NCI-H2227 (cell line): ENCODE data around the gene ST3GAL3.
"Not testable (repeated sequence)": the region's sequence is repeated elsewhere in the genome, so short reads cannot be mapped to it uniquely, and the experiment has no call there.

ENCODE experiments used
- DNase-seq: peaks from one replicate; lab custom pipeline; 2025; ENCODE audit not compliant: unreplicated experiment; lab: John Stamatoyannopoulos, UW

Gene ST3GAL3

GRCh38 chr1:43754892-43755291 lies 47.6 kb downstream of the ST3GAL3 start:
- DNase-seq, result no peak

GRCh38 chr1:43757343-43758053 lies 50.2 kb downstream of the ST3GAL3 start:
- no peak for DNase-seq

- DNase-seq, result no peak
Measured at GRCh38 chr1:43760745-43761317, 53.5 kb downstream of the ST3GAL3 start.

- peak; percentile 84 for DNase-seq
Measured at GRCh38 chr1:43763497-43763973, 56.2 kb downstream of the ST3GAL3 start.

GRCh38 chr1:43764581-43764980 lies 57.2 kb downstream of the ST3GAL3 start:
- no peak for DNase-seq

GRCh38 chr1:43766086-43766784 lies 58.9 kb downstream of the ST3GAL3 start:
- DNase-seq, result no peak

GRCh38 chr1:43766818-43767525 lies 59.6 kb downstream of the ST3GAL3 start:
- DNase-seq, result no peak

- DNase-seq, result no peak
Measured at GRCh38 chr1:43768168-43768567, 60.8 kb downstream of the ST3GAL3 start.

GRCh38 chr1:43769350-43769908 lies 62.1 kb downstream of the ST3GAL3 start:
- DNase-seq, result no peak

- DNase-seq, result no peak
Measured at GRCh38 chr1:43770111-43770510, 62.8 kb downstream of the ST3GAL3 start.

- no peak for DNase-seq
Measured at GRCh38 chr1:43772978-43773377, 65.6 kb downstream of the ST3GAL3 start.

GRCh38 chr1:43773821-43774220 lies 66.5 kb downstream of the ST3GAL3 start:
- DNase-seq, result no peak

GRCh38 chr1:43774359-43774758 lies 67.0 kb downstream of the ST3GAL3 start:
- no peak for DNase-seq

GRCh38 chr1:43776043-43776761 lies 68.9 kb downstream of the ST3GAL3 start:
- no peak for DNase-seq

- DNase-seq, result not testable (repeated sequence)
Measured at GRCh38 chr1:43777916-43778315, 70.6 kb downstream of the ST3GAL3 start.

GRCh38 chr1:43779266-43779665 lies 71.9 kb downstream of the ST3GAL3 start:
- DNase-seq, result no peak

- DNase-seq, result no peak
Measured at GRCh38 chr1:43779805-43780403, 72.6 kb downstream of the ST3GAL3 start.

GRCh38 chr1:43781574-43781973 lies 74.2 kb downstream of the ST3GAL3 start:
- DNase-seq, result no peak

- DNase-seq, result no peak
Measured at GRCh38 chr1:43783096-43783670, 75.8 kb downstream of the ST3GAL3 start.
